K562 (cell line): Measurements from ENCODE around the gene NET1. TPM values are rescaled to one million over a fixed set of nuclear protein-coding genes. Genes with fewer than 3 reads are reported as not detected.

Experiments used
- ATAC-seq: fragments of 200-7000 bp; cut with Tn5 transposase; 3 replicates; pipeline ENCODE4 v1.9.1; 2020; ENCODE audit warnings: moderate library complexity
- BruUV-seq: library from RNA; stranded (reverse); fragments of 400-500 nt; replicated peaks from 2 replicates; lab custom pipeline; 2021; lab: Mats Ljungman, UMichigan
- CTCF ChIA-PET: fragments of 300-600 bp; formaldehyde crosslinking; extraction: SDS; loops from one replicate; lab custom pipeline; 2021; ENCODE audit warnings: low intra/inter-chr PET ratio; lab: Yijun Ruan, JAX
- POLR2A ChIA-PET: fragments of 300-600, 350-650 bp; sonication (Branson Sonifier 250); formaldehyde crosslinking; extraction: SDS; loops from one replicate; lab custom pipeline; 2021; ENCODE audit warnings: antibody characterized with exemption, inconsistent platforms; lab: Yijun Ruan, JAX
- DNase-seq, 4 experiments: peaks; one replicate each; pipeline versions ENCODE4 v3.0.0 to v3.0.0-alpha.2; 2011 to 2018; ENCODE audit warnings: low spot score in 3 of 4, mixed read lengths in 3 of 4; ENCODE audit errors: extremely low read depth in 1 of 4
- FAIRE-seq: peaks from 2 replicates; lab custom pipeline; 2011; peaks lifted over from hg19 to GRCh38; lab: Jason Lieb, UNC
- H2AFZ ChIP-seq: 2 replicates; pipeline ENCODE4 v1.6.0; 2011; ENCODE audit warnings: low read depth, low read length, control low read depth, inconsistent platforms
- H3K27ac ChIP-seq: fragments of 200-600 bp; 3 replicates; pipeline ENCODE4 v1.8.0; 2011; ENCODE audit warnings: low read depth, mild to moderate bottlenecking, control low read depth, inconsistent platforms, low read length, moderate library complexity, mixed read lengths; ENCODE audit errors: extremely low read depth
- H3K27me3 ChIP-seq, 2 experiments: fragments of 300-600 bp in 1 of 2; 2 replicates in 1 of 2; 3 replicates in 1 of 2; pipeline versions ENCODE4 v1.6.0 to v1.8.0; 2011; ENCODE audit warnings: inconsistent platforms in 2 of 2, low read length in 2 of 2, mild to moderate bottlenecking in 1 of 2, mixed read lengths in 1 of 2, moderate library complexity in 1 of 2; ENCODE audit not compliant: control insufficient read depth in 2 of 2, insufficient read depth in 2 of 2
- H3K36me3 ChIP-seq: fragments of 300-600 bp; 3 replicates; pipeline ENCODE4 v1.8.0; 2011; ENCODE audit warnings: mild to moderate bottlenecking, low read length, inconsistent platforms; ENCODE audit not compliant: control insufficient read depth, insufficient read depth
- H3K4me1 ChIP-seq, 2 experiments: fragments of 200-600 bp in 1 of 2; replicated peaks in 1 of 2; 2 replicates in 1 of 2; 3 replicates in 1 of 2; pipeline versions ENCODE4 v1.5.1 to v1.8.0; 2011; ENCODE audit warnings: inconsistent platforms in 2 of 2, low read length in 2 of 2, mild to moderate bottlenecking in 1 of 2, mixed read lengths in 1 of 2, moderate library complexity in 1 of 2; ENCODE audit not compliant: control insufficient read depth in 2 of 2, insufficient read depth in 2 of 2
- H3K4me2 ChIP-seq: 2 replicates; pipeline ENCODE4 v1.6.1; 2011; ENCODE audit warnings: low read length, control low read depth, inconsistent platforms, mixed read lengths; ENCODE audit not compliant: insufficient read depth
- H3K4me3 ChIP-seq: fragments of 200-600 bp; sonication (generic), shearing (Covaris generic); 2 replicates; pipeline ENCODE4 v1.5.1; 2016; ENCODE audit warnings: control low read depth, inconsistent platforms
- H3K79me2 ChIP-seq: fragments of 200-600 bp; 3 replicates; pipeline ENCODE4 v1.8.0; 2011; ENCODE audit warnings: low read length, inconsistent platforms; ENCODE audit not compliant: control insufficient read depth, insufficient read depth
- H3K9ac ChIP-seq, 2 experiments: 2 replicates each; pipeline versions ENCODE4 v1.6.0 to v1.6.1; 2011; ENCODE audit warnings: low read depth in 2 of 2, low read length in 2 of 2, control low read depth in 1 of 2, inconsistent platforms in 1 of 2, mild to moderate bottlenecking in 1 of 2, mixed read lengths in 1 of 2; ENCODE audit not compliant: insufficient read depth in 1 of 2
- H3K9me1 ChIP-seq: one replicate; pipeline ENCODE4 v1.6.0; 2011; ENCODE audit warnings: inconsistent platforms, mild to moderate bottlenecking, low read length, moderate library complexity; ENCODE audit not compliant: control insufficient read depth, insufficient read depth
- H3K9me3 ChIP-seq: replicated peaks from 2 replicates; pipeline ENCODE4 v1.5.1; 2011; ENCODE audit warnings: low read depth, low read length, inconsistent platforms; ENCODE audit not compliant: control insufficient read depth, insufficient read depth
- H4K20me1 ChIP-seq: replicated peaks from 2 replicates; pipeline ENCODE4 v1.6.1; 2011; ENCODE audit warnings: low read length, inconsistent platforms, mixed read lengths; ENCODE audit not compliant: control insufficient read depth, insufficient read depth
- CBX5 ChIP-seq: IDR thresholded peaks from 2 replicates; pipeline ENCODE4 v1.6.1; 2014; ENCODE audit warnings: low read depth, borderline replicate concordance
- E2F8 ChIP-seq: fragments of 450-650 bp; IDR thresholded peaks from 2 replicates; pipeline ENCODE4 v1.7.1; 2018; ENCODE audit warnings: mild to moderate bottlenecking, low read depth; ENCODE audit not compliant: partially characterized antibody
- KDM1A ChIP-seq, 2 experiments: fragments of 450-650 bp; IDR thresholded peaks; 2 replicates each; pipeline ENCODE4 v1.6.1; 2016; ENCODE audit warnings: mild to moderate bottlenecking in 2 of 2
- MYC ChIP-seq, 2 experiments: fragments of 250-450 bp in 1 of 2; sonication (Bioruptor Pico) in 1 of 2; IDR thresholded peaks; 2 replicates each; pipeline versions ENCODE4 v1.5.1 to v1.6.1; 2012 to 2021; ENCODE audit warnings: low read depth in 2 of 2, borderline replicate concordance in 1 of 2, improper control_type of control experiment in 1 of 2, low read length in 1 of 2, mild to moderate bottlenecking in 1 of 2, moderate library complexity in 1 of 2
- NR1H2 ChIP-seq: sonication (generic); formaldehyde crosslinking; IDR thresholded peaks from 2 replicates; pipeline ENCODE4 v1.4.0; 2020; ENCODE audit warnings: mild to moderate bottlenecking, missing genetic modification reagents
- OTX1 ChIP-seq: fragments of 450-650 bp; formaldehyde crosslinking; IDR thresholded peaks from 2 replicates; pipeline ENCODE4 v1.4.0; 2022; ENCODE audit warnings: mild to moderate bottlenecking
- ZFX ChIP-seq: sonication (generic); formaldehyde crosslinking; IDR thresholded peaks from 2 replicates; pipeline ENCODE4 v1.8.0; 2022; ENCODE audit warnings: mild to moderate bottlenecking, missing genetic modification reagents, moderate library complexity
- ZNF583 ChIP-seq: fragments of 250-450 bp; sonication (Bioruptor Pico); IDR thresholded peaks from 2 replicates; pipeline ENCODE4 v1.4.0; 2020
- ZNF644 ChIP-seq: fragments of 200-800 bp; sonication (Bioruptor generic); IDR thresholded peaks from 2 replicates; pipeline ENCODE4 v1.6.1; 2016; ENCODE audit warnings: low read depth, missing genetic modification characterization, missing compliant biosample characterization
- WGBS: fragments of 100-300 bp; shearing (Covaris generic); methylation state at CpG from one replicate; pipeline ENCODE4 v1.1.6; 2016; ENCODE audit warnings: low coverage, mixed read lengths; ENCODE audit not compliant: insufficient coverage; ENCODE audit errors: missing lambda C conversion rate; 5-methylcytosine and 5-hydroxymethylcytosine counted together
- in situ Hi-C: fragments of 300-500 bp; cut with MboI; formaldehyde crosslinking; loops from 4 replicates; pipeline ENCODE4 v1.15.0; 2018; ENCODE audit warnings: inconsistent platforms, mixed read lengths
- intact Hi-C: fragments of 100-400 bp; cut with micrococcal nuclease; formaldehyde crosslinking; loops from 2 replicates; pipeline ENCODE4 v1.14.2; 2022
- polyA plus RNA-seq, 8 experiments: library from polyadenylated mRNA; depleted of rRNA in 4 of 8; stranded (reverse) in 5 of 8; unstranded in 3 of 8; fragments of >200 nt; fragmentation: Nextera tagmentation in 2 of 8; fragmentation: Illumina TruSeq in 1 of 8; extraction: Ambion mirVana in 2 of 8; extraction: Trizol in 1 of 8; gene quantifications; 2 replicates each; pipeline versions ENCODE4 v1.2.1 to v1.2.3, GENCODE V29; 2011 to 2014; ENCODE audit warnings: inconsistent platforms in 1 of 8, missing spikeins in 1 of 8
- total RNA-seq, 7 experiments: library from RNA; depleted of rRNA in 6 of 7; stranded (reverse); fragments of >200 nt in 6 of 7; fragmentation: Illumina TruSeq in 2 of 7; extraction: Trizol in 2 of 7; gene quantifications; 2 replicates each; pipeline versions ENCODE4 v1.2.1 to v1.2.3, GENCODE V29; 2011 to 2021; ENCODE audit warnings: low replicate concordance in 1 of 7

The NET1 gene
- total and polyA plus RNA-seq, 9 of the 15 experiments (the other 6 are each of a cell fraction or from before 2014, with no cell fraction given): 47.4 to 258 (median 106) TPM

- Histone ChIP-seq H2AFZ (no peak overlapping the region; the same call in 1 of the 2 replicates), H3K79me2 (peaks cover 99% of the 10 kb centered on the region), H3K9me3 (peaks cover 7% of the 10 kb centered on the region), H3K4me1 (peaks cover 53 to 66% of the 10 kb centered on the region in 2 experiments), H3K4me3 (no peak overlapping the region), H3K27ac (peak overlapping the region; percentile 63), H3K9ac (peak overlapping the region; percentile 24 to 83; a peak in 3 of 4 replicates), H4K20me1 (no peaks in the 10 kb centered on the region), H3K9me1 (no peaks in the 10 kb centered on the region), H3K4me2 (peak overlapping the region; percentile 63), H3K27me3 (no peaks in the 10 kb centered on the region), H3K36me3 (peaks cover 44% of the 10 kb centered on the region; the same call in 2 of the 3 replicates)
- peak; percentile 77 for ATAC-seq
- 24% methylated on average over 17 of the region's 18 CpGs for WGBS
- peak; percentile 62 to 76 (median 72) for DNase-seq
- in situ Hi-C loops (no loop called here), intact Hi-C loops (no loop called here)
- ChIA-PET CTCF (no interaction called here), POLR2A (interaction anchor here (0.5 to 5.4 kb wide), 6 partner anchors 10 to 423 kb away, joined by 3 to 30 read pairs (median 4); partner anchors contain the start of genes ANKRD16 and FBH1)
- no peak for FAIRE-seq
- BruUV-seq: no TSS peak
- TF ChIP-seq MYC (IDR thresholded peaks at IDR 0.05; ENCODE audit: low read depth, low read length): peak; percentile 49; the same call in 1 of the 2 replicates
- no peak for TF ChIP-seq MYC (CRISPR knock-in tag; IDR thresholded peaks at IDR 0.05; ENCODE audit: borderline replicate concordance, low read depth)
- TF ChIP-seq CBX5: no peak
- no peak for TF ChIP-seq NR1H2 (CRISPR knock-in tag)
- 0 out of 2 replicates have a peak, but pooled peaks have one; percentile 18 for TF ChIP-seq ZNF583 (CRISPR knock-in tag)
- TF ChIP-seq KDM1A (IDR thresholded peaks at IDR 0.05): no peak
- TF ChIP-seq E2F8: peak; percentile 29
- 0 out of 2 replicates have a peak, but pooled peaks have one; percentile 7 for TF ChIP-seq OTX1 (CRISPR knock-in tag)
- TF ChIP-seq ZNF644 (tag): peak; percentile 52; the same call in 1 of the 2 replicates
- peak; percentile 60; the same call in 1 of the 2 replicates for TF ChIP-seq ZFX (CRISPR knock-in tag)
Observed at GRCh38 chr10:5466451-5467206, 54.3 kb downstream of the NET1 start.
